ENCODE measurements around the gene AKNAD1.

GRCh38 chr1:108813326-108813725 is 43.6 kb downstream of the AKNAD1 start:
- no peak for TF ChIP-seq CTCF (IDR thresholded peaks at IDR 0.05; ENCODE audit: control extremely low read depth in 1 of 3, insufficient read depth in 1 of 3, low read depth in 1 of 3, low read length in 3 of 3)
- no peak for TF ChIP-seq EP300 (IDR thresholded peaks at IDR 0.05; ENCODE audit: borderline replicate concordance in 1 of 2, low read depth in 2 of 2, low read length in 2 of 2)
- no peak for TF ChIP-seq TAF1 (IDR thresholded peaks at IDR 0.05; ENCODE audit: low read depth, low read length)
- no peak for TF ChIP-seq RNF2 (IDR thresholded peaks at IDR 0.05; ENCODE audit: borderline replicate concordance, low read depth, low read length, missing control alignments, poor library complexity, severe bottlenecking)
- TF ChIP-seq CREB1 (IDR thresholded peaks at IDR 0.05), result no peak
